ENCODE measurements around the gene PDGFRB. TPM values are rescaled to one million over a fixed set of nuclear protein-coding genes. Genes with fewer than 3 reads are reported as not detected.
A peak's percentile ranks its signal among the peaks of the same experiment; 100 is the strongest.

PDGFRB gene
- total RNA-seq, 3 donors from 2014 or later: 53.7 to 243 (median 146) TPM

GRCh38 chr5:150080696-150081435 is 74.8 kb downstream of the PDGFRB start:
- H3K4me3 ChIP-seq: no peak overlapping the region
- intact Hi-C loops (cut with DNase I; ENCODE audit: low total_unique reads): no loop called here
- H3K36me3 ChIP-seq: no peaks in the 10 kb centered on the region
- TF ChIP-seq CTCF (IDR thresholded peaks at IDR 0.05): no peak
- TF ChIP-seq POLR2A (IDR thresholded peaks at IDR 0.05): no peak
- TF ChIP-seq POLR2AphosphoS5 (IDR thresholded peaks at IDR 0.05): no peak
- H3K9me3 ChIP-seq: no peaks in the 10 kb centered on the region
- no peaks in the 10 kb centered on the region for H3K4me1 ChIP-seq
- DNase-seq (ENCODE audit: low spot score in 2 of 2): peak in 1 of 2 donors; percentile 14
- H3K27ac ChIP-seq: no peak overlapping the region
- no peaks in the 10 kb centered on the region for H3K27me3 ChIP-seq

GRCh38 chr5:150079909-150080461 is 75.7 kb downstream of the PDGFRB start:
- Histone ChIP-seq H3K27ac (no peak overlapping the region), H3K4me3 (no peak overlapping the region), H3K27me3 (no peaks in the 10 kb centered on the region), H3K4me1 (no peaks in the 10 kb centered on the region), H3K9me3 (no peaks in the 10 kb centered on the region), H3K36me3 (no peaks in the 10 kb centered on the region)
- DNase-seq (ENCODE audit: low spot score in 2 of 2): no peak
- intact Hi-C loops (cut with DNase I; ENCODE audit: low total_unique reads): loop anchor here (5.0 kb wide), 1 partner anchor 557 kb away; no protein-coding TSS in a partner anchor
- TF ChIP-seq POLR2AphosphoS5 (IDR thresholded peaks at IDR 0.05): no peak
- no peak for TF ChIP-seq POLR2A (IDR thresholded peaks at IDR 0.05)
- no peak for TF ChIP-seq CTCF (IDR thresholded peaks at IDR 0.05)

GRCh38 chr5:150078802-150079689 is 76.6 kb downstream of the PDGFRB start:
- Histone ChIP-seq H3K4me1 (no peaks in the 10 kb centered on the region), H3K9me3 (no peaks in the 10 kb centered on the region), H3K36me3 (no peaks in the 10 kb centered on the region), H3K4me3 (no peak overlapping the region), H3K27ac (no peak overlapping the region), H3K27me3 (no peaks in the 10 kb centered on the region)
- peak in 1 of 2 donors; percentile 9 for DNase-seq (ENCODE audit: low spot score in 2 of 2)
- intact Hi-C loops (cut with DNase I; ENCODE audit: low total_unique reads): loop anchor here (5.0 kb wide), 1 partner anchor 558 kb away; no protein-coding TSS in a partner anchor
- TF ChIP-seq CTCF (IDR thresholded peaks at IDR 0.05): no peak
- TF ChIP-seq POLR2AphosphoS5 (IDR thresholded peaks at IDR 0.05): no peak
- TF ChIP-seq POLR2A (IDR thresholded peaks at IDR 0.05): no peak

GRCh38 chr5:150077996-150078801 is 77.4 kb downstream of the PDGFRB start:
- no peak for DNase-seq (ENCODE audit: low spot score in 2 of 2)
- Histone ChIP-seq H3K9me3 (no peaks in the 10 kb centered on the region), H3K36me3 (no peaks in the 10 kb centered on the region), H3K4me1 (no peaks in the 10 kb centered on the region), H3K27me3 (no peaks in the 10 kb centered on the region), H3K4me3 (no peak overlapping the region), H3K27ac (no peak overlapping the region)
- TF ChIP-seq POLR2A (IDR thresholded peaks at IDR 0.05) (no peak), CTCF (IDR thresholded peaks at IDR 0.05) (no peak), POLR2AphosphoS5 (IDR thresholded peaks at IDR 0.05) (no peak)
- intact Hi-C loops (cut with DNase I; ENCODE audit: low total_unique reads): loop anchor here (5.0 kb wide), 1 partner anchor 559 kb away; no protein-coding TSS in a partner anchor

Data from breast epithelium (tissue), 4 donors.